Panc1 (cell line): Measurements from ENCODE around the gene TATDN3. TPM values are rescaled to one million over a fixed set of nuclear protein-coding genes. Genes with fewer than 3 reads are reported as not detected.
"Not testable (repeated sequence)": the region's sequence is repeated elsewhere in the genome, so short reads cannot be mapped to it uniquely, and the experiment has no call there.

Source experiments
- ATAC-seq: fragments of 200-7000 bp; cut with Tn5 transposase; 2 replicates; pipeline ENCODE4 v1.9.1; 2020; ENCODE audit warnings: mild to moderate bottlenecking, moderate library complexity
- BruUV-seq: library from RNA; stranded (reverse); fragments of 400-500 nt; replicated peaks from 2 replicates; lab custom pipeline; 2021; lab: Mats Ljungman, UMichigan
- CTCF ChIA-PET: fragments of 300-600 bp; sonication (Branson Sonifier 250); formaldehyde crosslinking; loops from one replicate; lab custom pipeline; 2022; ENCODE audit warnings: antibody characterized with exemption; lab: Charles Lee
- POLR2A ChIA-PET: fragments of 300-600 bp; sonication (Branson Sonifier 250); formaldehyde crosslinking; loops from one replicate; lab custom pipeline; 2022; ENCODE audit warnings: antibody characterized with exemption; lab: Charles Lee
- DNase-seq: peaks from one replicate; pipeline ENCODE4 v3.0.0-alpha.2; 2010; ENCODE audit warnings: low read depth, low spot score
- H3K27ac ChIP-seq: 2 replicates; pipeline ENCODE4 v1.5.1; 2011; ENCODE audit warnings: mild to moderate bottlenecking, low read length, inconsistent platforms
- H3K27me3 ChIP-seq: fragments of 200-500 bp; sonication (Bioruptor generic); 2 replicates; pipeline ENCODE4 v1.6.0; 2014; ENCODE audit warnings: low read length, inconsistent platforms; ENCODE audit not compliant: control insufficient read depth, insufficient read depth
- H3K36me3 ChIP-seq: fragments of 200-500 bp; sonication (Bioruptor generic); 2 replicates; pipeline ENCODE4 v1.5.1; 2014; ENCODE audit warnings: inconsistent platforms, mild to moderate bottlenecking, low read length, moderate library complexity; ENCODE audit not compliant: control insufficient read depth, insufficient read depth
- H3K4me1 ChIP-seq: 2 replicates; pipeline ENCODE4 v1.5.1; 2011; ENCODE audit warnings: inconsistent platforms, mild to moderate bottlenecking, low read length, moderate library complexity; ENCODE audit not compliant: control insufficient read depth, insufficient read depth
- H3K4me3 ChIP-seq, 2 experiments: 2 replicates each; pipeline ENCODE4 v1.5.1; 2011 to 2012; ENCODE audit warnings: low read depth in 2 of 2, low read length in 2 of 2, mild to moderate bottlenecking in 2 of 2, inconsistent platforms in 1 of 2, moderate library complexity in 1 of 2
- H3K9me3 ChIP-seq: fragments of 200-500 bp; sonication (Bioruptor generic); 2 replicates; pipeline ENCODE4 v1.5.1; 2014; ENCODE audit warnings: low read depth, mild to moderate bottlenecking, inconsistent platforms, low read length, moderate library complexity; ENCODE audit not compliant: control insufficient read depth, insufficient read depth
- CTCF ChIP-seq: fragments of 450-650 bp; IDR thresholded peaks from 2 replicates; pipeline ENCODE4 v1.5.1; 2017; ENCODE audit warnings: mild to moderate bottlenecking
- POLR2AphosphoS5 ChIP-seq: IDR thresholded peaks from 2 replicates; pipeline ENCODE4 v1.6.1; 2012; ENCODE audit warnings: mild to moderate bottlenecking, low read depth, low read length, moderate library complexity
- REST ChIP-seq, 2 experiments: IDR thresholded peaks; 2 replicates each; pipeline ENCODE4 v1.6.1; 2011 to 2012; ENCODE audit warnings: low read depth in 2 of 2, control low read depth in 1 of 2, low read length in 1 of 2, mild to moderate bottlenecking in 1 of 2, moderate library complexity in 1 of 2; ENCODE audit not compliant: insufficient read depth in 1 of 2
- SIN3A ChIP-seq: IDR thresholded peaks from 2 replicates; pipeline ENCODE4 v1.6.1; 2012; ENCODE audit warnings: low read depth, mild to moderate bottlenecking, low read length, moderate library complexity, borderline replicate concordance; ENCODE audit not compliant: insufficient read depth
- TCF7L2 ChIP-seq: IDR thresholded peaks from 2 replicates; pipeline ENCODE4 v1.6.1; 2011; ENCODE audit warnings: mild to moderate bottlenecking, low read depth, low read length, inconsistent platforms
- in situ Hi-C: cut with HindIII; loops from 2 replicates; pipeline ENCODE4 v1.10.0; 2016; ENCODE audit warnings: low sequenced_read_pairs, low pct_unique_long_range_greater_than_20kb
- intact Hi-C: fragments of 100-400 bp; cut with micrococcal nuclease; formaldehyde crosslinking; loops from one replicate; pipeline ENCODE4 v1.10.0; 2022; ENCODE audit not compliant: unreplicated experiment
- total RNA-seq: library from RNA; stranded (reverse); gene quantifications from one replicate; pipeline ENCODE4 v1.2.1, GENCODE V29; 2021; ENCODE audit not compliant: unreplicated experiment

Gene TATDN3
- total RNA-seq, 1 experiment from 2014 or later: 9.5 TPM

DNA sequence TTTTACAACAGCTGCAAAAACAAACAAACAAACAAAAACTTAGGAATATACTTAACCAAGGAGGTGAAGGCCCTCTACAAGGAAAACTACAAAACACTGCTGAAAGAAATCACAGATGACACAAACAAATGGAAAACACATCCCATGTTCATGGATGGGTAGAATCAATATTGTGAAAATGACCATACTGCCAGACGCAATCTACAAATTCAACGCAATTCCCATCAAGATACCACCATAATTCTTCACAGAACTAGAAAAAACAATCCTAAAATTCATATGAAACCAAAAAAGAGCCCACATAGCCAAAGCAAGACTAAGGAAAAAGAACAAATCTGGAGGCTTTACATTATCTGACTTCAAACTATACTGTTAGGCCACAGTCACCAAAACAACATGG lies 24.9 kb upstream of the TATDN3 start:
- DNase-seq, POLR2A ChIA-PET, H3K4me3 ChIP-seq, ATAC-seq, H3K36me3 ChIP-seq, H3K27ac ChIP-seq, in situ Hi-C loops, intact Hi-C loops, H3K9me3 ChIP-seq, CTCF ChIA-PET, BruUV-seq, H3K4me1 ChIP-seq, H3K27me3 ChIP-seq: not testable (repeated sequence)

DNA sequence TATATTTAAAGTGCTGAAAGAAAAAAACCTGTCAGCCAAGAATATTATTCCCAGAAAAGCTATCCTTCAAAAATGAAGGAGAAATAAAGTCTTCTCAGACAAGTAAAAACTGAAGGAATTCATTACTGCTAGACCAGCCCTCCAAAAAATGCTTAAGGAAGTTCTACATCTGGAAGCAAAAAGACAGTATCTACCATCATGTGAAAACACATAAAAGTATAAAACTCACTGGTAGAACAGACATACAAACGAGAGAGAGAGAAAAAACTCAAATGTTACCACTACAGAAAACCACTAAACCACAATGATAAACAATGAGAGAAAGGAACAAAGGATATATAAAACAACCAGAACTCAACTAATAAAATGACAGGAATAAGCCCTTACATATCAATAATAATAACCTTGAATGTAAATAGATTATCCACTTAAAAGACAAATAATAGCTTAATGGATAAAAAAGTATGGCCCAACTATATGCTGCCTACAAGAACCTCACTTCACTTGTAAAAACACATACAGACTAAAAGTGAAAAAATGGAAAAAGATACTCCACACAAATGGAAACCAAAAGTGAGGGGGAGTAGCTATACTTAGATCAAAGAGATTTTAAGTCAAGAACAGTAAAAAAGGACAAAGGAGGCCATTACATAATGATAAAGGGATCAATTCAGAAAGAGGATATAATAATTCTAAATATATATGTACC lies 22.1 kb upstream of the TATDN3 start:
- TF ChIP-seq CTCF (no peak), REST (IDR thresholded peaks at IDR 0.05; ENCODE audit: insufficient read depth in 1 of 2, low read depth in 2 of 2, low read length in 1 of 2) (no peak), TCF7L2 (no peak), SIN3A (no peak), POLR2AphosphoS5 (no peak)
- no peak for DNase-seq
- H3K4me1 ChIP-seq: no peaks in the 10 kb centered on the region
- no peak for ATAC-seq
- H3K27ac ChIP-seq: no peak overlapping the region
- H3K4me3 ChIP-seq: no peak overlapping the region
- no peaks in the 10 kb centered on the region for H3K27me3 ChIP-seq
- POLR2A ChIA-PET: no interaction called here
- no TSS peak for BruUV-seq
- CTCF ChIA-PET: interaction anchor here (0.9 kb wide), 1 partner anchor 105 kb away, joined by 6 read pairs; no protein-coding TSS in a partner anchor
- intact Hi-C loops: no loop called here
- H3K36me3 ChIP-seq: no peaks in the 10 kb centered on the region
- in situ Hi-C loops: no loop called here
- H3K9me3 ChIP-seq: peaks cover 8% of the 10 kb centered on the region

DNA sequence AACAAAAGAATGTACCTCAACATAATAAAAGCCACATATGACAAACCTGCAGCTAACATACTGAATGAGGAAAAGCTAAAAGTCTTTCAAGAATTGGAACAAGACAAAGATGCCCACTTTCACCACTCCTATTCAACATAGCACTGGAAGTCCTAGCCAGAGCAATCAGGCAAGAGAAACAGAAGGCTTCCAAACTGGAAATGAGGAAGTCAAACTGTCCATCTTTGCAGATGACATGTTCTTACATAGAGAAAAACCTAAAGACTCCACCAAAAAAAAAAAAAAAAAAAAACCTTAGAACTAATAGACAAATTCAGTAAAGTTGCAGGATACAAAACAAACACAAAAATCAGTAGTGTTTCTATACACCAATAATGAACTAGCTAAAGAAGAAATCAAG lies 20.4 kb upstream of the TATDN3 start:
- no peaks in the 10 kb centered on the region for H3K36me3 ChIP-seq
- BruUV-seq: no TSS peak
- H3K27me3 ChIP-seq: no peaks in the 10 kb centered on the region
- no peak for ATAC-seq
- H3K27ac ChIP-seq: no peak overlapping the region
- H3K4me3 ChIP-seq: no peak overlapping the region
- intact Hi-C loops: no loop called here
- H3K4me1 ChIP-seq: no peaks in the 10 kb centered on the region
- peaks cover 8% of the 10 kb centered on the region for H3K9me3 ChIP-seq
- ChIA-PET POLR2A (interaction anchor here (0.6 kb wide), 1 partner anchor 98 kb away, joined by 3 read pairs; no protein-coding TSS in a partner anchor), CTCF (interaction anchor here (0.7 kb wide), 1 partner anchor 52 kb away, joined by 7 read pairs; no protein-coding TSS in a partner anchor)
- no peak for DNase-seq
- TF ChIP-seq TCF7L2 (no peak), CTCF (no peak), REST (IDR thresholded peaks at IDR 0.05; ENCODE audit: insufficient read depth in 1 of 2, low read depth in 2 of 2, low read length in 1 of 2) (no peak), SIN3A (no peak), POLR2AphosphoS5 (no peak)
- in situ Hi-C loops: no loop called here
